ENCODE data around the gene HIVEP1. TPM values are rescaled to one million over a fixed set of nuclear protein-coding genes. Genes with fewer than 3 reads are reported as not detected.

HIVEP1 gene
- total and polyA plus RNA-seq, 4 donors = 2.7 to 27.2 (median 6.2) TPM

DNA sequence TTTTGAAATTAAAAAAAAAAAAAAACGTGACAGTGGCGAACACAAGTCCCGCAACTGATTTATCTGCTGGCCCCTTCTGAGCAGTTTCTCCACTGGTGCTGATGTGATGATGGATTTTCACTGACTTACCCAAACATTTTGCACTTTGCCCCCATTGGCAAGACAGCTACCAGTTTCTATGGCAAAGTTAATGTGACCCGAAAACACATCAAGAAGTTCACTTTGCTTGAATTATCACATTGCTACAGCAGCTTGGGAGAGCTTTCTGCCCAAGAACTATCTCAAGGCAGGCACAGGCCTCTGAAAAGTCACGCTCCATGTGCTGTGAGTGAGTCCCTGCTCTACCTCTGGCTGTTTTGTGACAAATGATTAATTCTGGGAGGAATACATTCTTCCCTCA is 150.1 kb downstream of the HIVEP1 start:
- H3K4me3 ChIP-seq (ENCODE audit: low read depth in 1 of 3, low read length in 3 of 3) = no peak overlapping the region
- no peaks in the 10 kb centered on the region for H3K9me3 ChIP-seq (ENCODE audit: control insufficient read depth in 4 of 4, low read length in 3 of 4)
- 88% methylated on average over 5 of the region's 5 CpGs for WGBS
- no peaks in the 10 kb centered on the region for H3K27me3 ChIP-seq (ENCODE audit: control insufficient read depth in 4 of 4, insufficient read depth in 4 of 4, low read length in 3 of 4)
- TF ChIP-seq HNF4A (conservative IDR thresholded peaks at IDR 0.05) (peak; percentile 34 to 60), SP1 (IDR thresholded peaks at IDR 0.05) (no peak), YY1 (IDR thresholded peaks at IDR 0.05) (no peak), MAX (IDR thresholded peaks at IDR 0.05) (no peak), RXRA (IDR thresholded peaks at IDR 0.05) (peak in 1 of 2 donors; percentile 15), REST (IDR thresholded peaks at IDR 0.05) (no peak), FOXA1 (IDR thresholded peaks at IDR 0.05) (no peak)
- H3K4me1 ChIP-seq (ENCODE audit: control insufficient read depth in 4 of 4, insufficient read depth in 4 of 4, low read length in 3 of 4) = peaks cover 0 to 2% (median 0%) of the 10 kb centered on the region in 4 donors
- peaks cover 12 to 30% (median 21%) of the 10 kb centered on the region in 4 donors for H3K36me3 ChIP-seq (ENCODE audit: control insufficient read depth in 4 of 4, insufficient read depth in 3 of 4, low read depth in 1 of 4, low read length in 3 of 4)
- H3K9ac ChIP-seq (ENCODE audit: low read depth in 1 of 2, low read length in 2 of 2) = no peak overlapping the region
- no peak for DNase-seq (ENCODE audit: low spot score)
- no peak overlapping the region for H3K27ac ChIP-seq (ENCODE audit: low read depth in 1 of 2, low read length in 2 of 2)

GRCh38 chr6:12163149-12163548 is 151.0 kb downstream of the HIVEP1 start:
- DNase-seq (ENCODE audit: low spot score) = no peak
- no peaks in the 10 kb centered on the region for H3K9me3 ChIP-seq (ENCODE audit: control insufficient read depth in 4 of 4, low read length in 3 of 4)
- peaks cover 0 to 2% (median 0%) of the 10 kb centered on the region in 4 donors for H3K4me1 ChIP-seq (ENCODE audit: control insufficient read depth in 4 of 4, insufficient read depth in 4 of 4, low read length in 3 of 4)
- TF ChIP-seq YY1 (IDR thresholded peaks at IDR 0.05) (no peak), NR2F2 (IDR thresholded peaks at IDR 0.05) (no peak), CTCF (IDR thresholded peaks at IDR 0.05; ENCODE audit: low read depth, low read length, missing input control) (no peak), TAF1 (conservative IDR thresholded peaks at IDR 0.05) (no peak), ATF3 (IDR thresholded peaks at IDR 0.05) (no peak), FOXA2 (IDR thresholded peaks at IDR 0.05) (no peak)
- no peak overlapping the region for H3K9ac ChIP-seq (ENCODE audit: low read depth in 1 of 2, low read length in 2 of 2)
- 80% methylated on average over 3 of the region's 3 CpGs for WGBS
- H3K27ac ChIP-seq (ENCODE audit: low read depth in 1 of 2, low read length in 2 of 2) = no peak overlapping the region
- H3K4me3 ChIP-seq (ENCODE audit: low read depth in 1 of 3, low read length in 3 of 3) = no peak overlapping the region
- no peaks in the 10 kb centered on the region for H3K27me3 ChIP-seq (ENCODE audit: control insufficient read depth in 4 of 4, insufficient read depth in 4 of 4, low read length in 3 of 4)
- peaks cover 12 to 30% (median 21%) of the 10 kb centered on the region in 4 donors for H3K36me3 ChIP-seq (ENCODE audit: control insufficient read depth in 4 of 4, insufficient read depth in 3 of 4, low read depth in 1 of 4, low read length in 3 of 4)
